ENCODE data around the gene RUVBL2.
"Not testable (repeated sequence)": the region's sequence is repeated elsewhere in the genome, so short reads cannot be mapped to it uniquely, and the experiment has no call there.

Gene RUVBL2

GRCh38 chr19:49018388-49019241 is 24.9 kb downstream of the RUVBL2 start:
- DNase-seq = not testable (repeated sequence)

- peak; percentile 28 for DNase-seq
Observed at GRCh38 chr19:49019242-49019932, 25.7 kb downstream of the RUVBL2 start.

- no peak for DNase-seq
Observed at GRCh38 chr19:49020342-49020741, 26.7 kb downstream of the RUVBL2 start.

- DNase-seq = no peak
Observed at GRCh38 chr19:49020931-49021895, 27.5 kb downstream of the RUVBL2 start.

- DNase-seq = no peak
Observed at GRCh38 chr19:49022116-49022515, 28.4 kb downstream of the RUVBL2 start.

GRCh38 chr19:49024233-49024632 is 30.5 kb downstream of the RUVBL2 start, which contains the start of gene CGB3:
TSS of gene CGB3 (minus strand) at chr19:49024333. CDS start at chr19:49023971, 362 bp downstream.
- DNase-seq = not testable (repeated sequence)

- not testable (repeated sequence) for DNase-seq
Observed at GRCh38 chr19:49025088-49025487, 31.4 kb downstream of the RUVBL2 start.

GRCh38 chr19:49025599-49025998 is 31.9 kb downstream of the RUVBL2 start:
- not testable (repeated sequence) for DNase-seq

GRCh38 chr19:49028686-49029085 is 35.0 kb downstream of the RUVBL2 start:
- DNase-seq = not testable (repeated sequence)

- not testable (repeated sequence) for DNase-seq
Observed at GRCh38 chr19:49029749-49030148, 36.1 kb downstream of the RUVBL2 start.

GRCh38 chr19:49030323-49030722 is 36.6 kb downstream of the RUVBL2 start:
- not testable (repeated sequence) for DNase-seq

GRCh38 chr19:49031642-49032301 is 38.1 kb downstream of the RUVBL2 start, which contains the start of gene CGB2:
TSS of gene CGB2 (plus strand) at chr19:49031890. CDS start at chr19:49032096, 206 bp downstream.
- DNase-seq = peak; percentile 44

GRCh38 chr19:49036815-49037214 is 43.1 kb downstream of the RUVBL2 start, which contains the start of gene CGB1:
TSS of gene CGB1 (minus strand) at chr19:49036895. CDS start at chr19:49036711, 184 bp downstream.
- peak; percentile 33 for DNase-seq

GRCh38 chr19:49038111-49038510 is 44.4 kb downstream of the RUVBL2 start:
- DNase-seq = not testable (repeated sequence)

- peak; percentile 45 for DNase-seq
Observed at GRCh38 chr19:49038557-49039276, 45.0 kb downstream of the RUVBL2 start.

GRCh38 chr19:49039736-49040135 is 46.0 kb downstream of the RUVBL2 start:
- DNase-seq = not testable (repeated sequence)

- DNase-seq = no peak
Observed at GRCh38 chr19:49042177-49042576, 48.5 kb downstream of the RUVBL2 start.

- not testable (repeated sequence) for DNase-seq
Observed at GRCh38 chr19:49042666-49043065, 49.0 kb downstream of the RUVBL2 start.

GRCh38 chr19:49043548-49043947 is 49.9 kb downstream of the RUVBL2 start, which contains the start of gene CGB5:
TSS of gene CGB5 (plus strand) at chr19:49043848. CDS start at chr19:49044210, 362 bp downstream.
- not testable (repeated sequence) for DNase-seq

GRCh38 chr19:49049011-49049410 is 55.3 kb downstream of the RUVBL2 start, which contains the start of gene CGB8:
TSS of gene CGB8 (minus strand) at chr19:49049111. CDS start at chr19:49048739, 372 bp downstream.
- not testable (repeated sequence) for DNase-seq

GRCh38 chr19:49049834-49050233 is 56.1 kb downstream of the RUVBL2 start:
- not testable (repeated sequence) for DNase-seq
